Raji (cell line): Measurements from ENCODE around the gene ABR.

ENCODE experiments used
- POLR2A ChIP-seq: IDR thresholded peaks from 2 replicates; pipeline ENCODE4 v1.6.1; 2011; ENCODE audit warnings: low read depth, low read length, control low read depth; ENCODE audit not compliant: insufficient read depth

ABR gene

GRCh38 chr17:1211287-1211686, 31.5 kb upstream of the ABR start:
- no peak for TF ChIP-seq POLR2A

GRCh38 chr17:1208966-1209365, 29.2 kb upstream of the ABR start:
- no peak for TF ChIP-seq POLR2A

GRCh38 chr17:1206026-1206777, 26.4 kb upstream of the ABR start:
- no peak for TF ChIP-seq POLR2A

GRCh38 chr17:1203967-1204291, 24.1 kb upstream of the ABR start:
- TF ChIP-seq POLR2A: no peak

- no peak for TF ChIP-seq POLR2A
These were observed 23.6 kb upstream of the ABR start for GRCh38 chr17:1203111-1203966.

GRCh38 chr17:1202291-1202690, 22.5 kb upstream of the ABR start:
- no peak for TF ChIP-seq POLR2A

- no peak for TF ChIP-seq POLR2A
These were observed 21.4 kb upstream of the ABR start for GRCh38 chr17:1201132-1201702.

- TF ChIP-seq POLR2A: 0 out of 2 replicates have a peak, but pooled peaks have one; percentile 45
These were observed 18.2 kb upstream of the ABR start for GRCh38 chr17:1197781-1198490.

- no peak for TF ChIP-seq POLR2A
These were observed 17.6 kb upstream of the ABR start for GRCh38 chr17:1197379-1197778.

- TF ChIP-seq POLR2A: no peak
These were observed 17.2 kb upstream of the ABR start for GRCh38 chr17:1196946-1197345.

GRCh38 chr17:1192911-1193699, 13.3 kb upstream of the ABR start:
- no peak for TF ChIP-seq POLR2A

- no peak for TF ChIP-seq POLR2A
These were observed 11.1 kb upstream of the ABR start for GRCh38 chr17:1190751-1191331.

GRCh38 chr17:1188812-1189504, 9.2 kb upstream of the ABR start:
- no peak for TF ChIP-seq POLR2A

GRCh38 chr17:1186923-1187771, 7.4 kb upstream of the ABR start:
- no peak for TF ChIP-seq POLR2A
